Measurements from ENCODE around the gene MRPL36.

DNA sequence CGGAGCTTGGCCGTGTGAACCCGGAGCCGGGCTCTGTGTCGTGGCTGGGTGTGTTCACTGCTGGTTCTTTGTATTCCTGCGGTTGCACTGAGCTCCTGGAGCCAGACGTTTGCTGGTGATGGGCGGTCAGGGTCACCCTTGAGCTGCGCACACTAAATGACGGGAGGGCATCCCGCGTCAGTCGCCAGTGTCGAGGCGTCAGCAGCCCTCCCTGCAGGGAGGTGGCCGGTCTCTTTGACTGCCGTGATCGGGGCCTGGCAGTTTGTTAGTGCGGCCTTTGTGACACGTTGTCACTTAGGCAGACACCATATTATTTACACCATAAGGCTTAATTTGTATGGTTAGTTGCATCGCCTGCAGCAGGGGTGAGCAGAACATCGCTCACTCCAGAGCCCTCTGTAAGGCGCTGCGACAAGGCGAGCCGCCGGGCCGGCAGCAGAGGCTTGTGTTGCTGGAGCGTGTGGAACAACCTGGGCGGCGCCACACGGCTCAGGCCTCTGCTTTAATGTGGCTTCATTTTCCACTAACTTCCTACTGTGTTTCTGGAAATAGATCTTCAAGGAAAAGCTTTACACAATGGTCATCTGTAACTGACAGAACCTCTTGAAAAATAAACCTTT is 9.9 kb upstream of the MRPL36 start:
- TF ChIP-seq CTCF (IDR thresholded peaks at IDR 0.05) (no peak), REST (IDR thresholded peaks at IDR 0.05; ENCODE audit: insufficient read depth in 1 of 2, low read depth in 2 of 2, low read length in 1 of 2) (no peak), SIN3A (IDR thresholded peaks at IDR 0.05; ENCODE audit: borderline replicate concordance, insufficient read depth, low read depth, low read length) (no peak)
